H54 (cell line): ENCODE data around the gene PLEKHG5.

ENCODE experiments used
- DNase-seq: peaks from one replicate; pipeline ENCODE4 v3.0.0; 2011; ENCODE audit warnings: low spot score, mixed read lengths; ENCODE audit not compliant: insufficient read length
- FAIRE-seq: peaks from 3 replicates; lab custom pipeline; 2011; peaks lifted over from hg19 to GRCh38; lab: Jason Lieb, UNC
- POLR2A ChIP-seq: IDR thresholded peaks from 2 replicates; pipeline ENCODE4 v1.6.1; 2011; ENCODE audit warnings: low read depth, mild to moderate bottlenecking, low read length

Gene PLEKHG5

DNA sequence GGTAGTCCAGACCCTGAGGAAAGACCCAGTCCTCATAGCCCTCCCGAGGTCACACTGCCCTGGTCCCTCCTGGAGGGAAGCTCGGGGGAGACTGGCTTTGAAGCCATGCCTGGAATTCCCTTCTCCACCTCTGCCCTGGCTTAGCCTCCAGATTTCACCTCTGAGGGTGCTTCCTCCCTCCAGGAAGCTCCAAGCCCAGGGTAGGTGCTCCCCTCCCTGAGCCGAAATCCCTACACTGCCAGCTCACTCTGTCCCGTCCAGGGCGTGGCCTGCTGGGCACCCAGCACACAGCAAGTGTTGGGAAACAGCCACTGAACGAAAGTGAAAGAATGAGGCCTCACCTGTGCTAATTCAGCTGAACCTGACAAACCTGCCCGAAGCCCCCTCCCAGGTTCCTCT lies 19.5 kb downstream of the PLEKHG5 start:
- no peak for TF ChIP-seq POLR2A
- FAIRE-seq, result no peak
- DNase-seq, result no peak

DNA sequence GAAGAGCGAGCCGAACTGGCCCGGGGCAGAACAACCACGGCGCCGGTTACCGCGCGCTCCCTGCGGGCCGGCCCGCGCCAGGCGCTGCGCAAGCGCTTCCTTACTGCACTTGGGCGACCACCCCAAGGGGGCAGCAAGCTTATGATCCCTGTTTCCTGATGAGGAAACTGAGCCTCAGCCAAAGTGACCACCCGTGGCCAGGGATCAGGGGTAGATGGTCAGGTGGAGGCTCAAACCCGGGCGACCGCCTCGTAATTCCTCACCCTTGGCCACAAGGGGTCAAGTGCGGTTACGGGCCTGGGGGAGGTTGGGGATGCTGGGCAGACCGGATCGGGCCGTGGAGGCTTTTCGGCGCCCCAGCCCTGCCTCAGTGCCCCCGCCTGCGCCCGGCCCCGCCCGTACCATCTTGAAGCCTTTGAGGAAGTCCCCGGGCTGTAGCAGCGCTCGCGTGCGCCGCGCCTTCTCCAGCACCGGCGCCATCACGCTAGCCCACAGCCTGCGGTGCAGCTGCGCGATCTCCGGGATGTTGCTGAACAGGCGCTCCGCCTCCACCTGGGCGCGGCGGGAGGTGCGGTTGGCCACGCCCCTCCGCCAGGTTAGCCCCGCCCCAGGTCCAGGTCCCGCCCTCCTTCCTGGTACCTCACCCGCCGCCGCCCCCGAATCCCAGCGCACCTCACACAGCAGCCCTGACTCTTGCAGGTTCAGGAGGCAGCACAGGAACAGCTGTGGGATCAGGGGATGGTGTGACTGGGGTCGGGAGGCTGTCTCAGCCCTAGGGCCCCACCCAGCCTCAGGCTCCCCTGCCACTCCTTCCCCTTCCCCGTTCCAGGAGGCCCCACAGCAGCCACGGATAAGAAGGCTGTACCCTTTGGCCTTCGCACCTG lies 20.1 kb downstream of the PLEKHG5 start:
- no peak for TF ChIP-seq POLR2A
- DNase-seq, result no peak
- FAIRE-seq, result no peak

DNA sequence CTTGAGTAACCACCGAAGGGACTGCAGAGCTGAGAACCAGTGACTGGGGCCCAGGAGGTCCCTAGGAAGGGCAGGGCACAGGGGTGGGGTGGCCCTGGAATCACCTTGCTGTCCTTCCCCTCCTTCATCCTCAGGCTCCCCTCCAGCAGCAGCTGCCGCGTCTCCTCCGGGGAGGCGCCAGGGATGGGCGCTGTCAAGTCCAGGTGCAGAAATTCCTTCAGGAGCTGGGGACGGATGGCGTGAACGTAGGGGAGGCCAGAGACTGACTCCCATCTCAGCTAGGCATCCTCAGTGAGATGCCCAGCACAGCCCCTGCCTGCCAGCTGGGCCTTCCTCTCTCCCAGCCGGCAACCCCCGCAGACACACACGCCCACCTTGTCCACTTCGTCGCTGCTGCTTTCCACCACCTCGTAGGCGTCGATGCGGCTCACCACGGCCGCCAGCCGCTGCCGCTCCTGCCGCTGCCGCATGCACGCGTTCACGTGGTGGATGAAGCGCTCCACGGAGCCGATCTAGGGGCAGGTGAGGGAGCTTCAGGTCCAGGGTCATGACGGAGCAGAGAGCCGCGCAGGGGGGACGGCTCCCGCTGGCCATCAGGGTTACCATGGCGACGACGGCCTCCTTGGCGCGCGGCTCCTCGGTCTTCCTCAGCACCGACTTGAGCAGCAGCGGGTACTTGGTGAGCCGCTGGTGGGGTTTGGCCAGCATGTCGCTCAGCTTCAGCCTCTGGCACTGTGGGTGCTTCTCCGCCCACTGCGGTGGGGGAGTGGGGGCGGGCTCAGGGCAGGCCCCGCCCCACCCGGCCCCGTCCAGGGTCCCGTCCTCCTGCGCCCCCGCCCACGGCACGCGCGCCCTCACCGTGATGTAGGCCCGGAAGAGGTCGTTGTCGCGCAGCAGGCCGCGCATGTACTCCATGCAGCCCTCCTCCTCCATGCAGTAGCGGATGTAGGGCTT lies 21.1 kb downstream of the PLEKHG5 start:
- TF ChIP-seq POLR2A, result no peak
- FAIRE-seq, result no peak
- no peak for DNase-seq

DNA sequence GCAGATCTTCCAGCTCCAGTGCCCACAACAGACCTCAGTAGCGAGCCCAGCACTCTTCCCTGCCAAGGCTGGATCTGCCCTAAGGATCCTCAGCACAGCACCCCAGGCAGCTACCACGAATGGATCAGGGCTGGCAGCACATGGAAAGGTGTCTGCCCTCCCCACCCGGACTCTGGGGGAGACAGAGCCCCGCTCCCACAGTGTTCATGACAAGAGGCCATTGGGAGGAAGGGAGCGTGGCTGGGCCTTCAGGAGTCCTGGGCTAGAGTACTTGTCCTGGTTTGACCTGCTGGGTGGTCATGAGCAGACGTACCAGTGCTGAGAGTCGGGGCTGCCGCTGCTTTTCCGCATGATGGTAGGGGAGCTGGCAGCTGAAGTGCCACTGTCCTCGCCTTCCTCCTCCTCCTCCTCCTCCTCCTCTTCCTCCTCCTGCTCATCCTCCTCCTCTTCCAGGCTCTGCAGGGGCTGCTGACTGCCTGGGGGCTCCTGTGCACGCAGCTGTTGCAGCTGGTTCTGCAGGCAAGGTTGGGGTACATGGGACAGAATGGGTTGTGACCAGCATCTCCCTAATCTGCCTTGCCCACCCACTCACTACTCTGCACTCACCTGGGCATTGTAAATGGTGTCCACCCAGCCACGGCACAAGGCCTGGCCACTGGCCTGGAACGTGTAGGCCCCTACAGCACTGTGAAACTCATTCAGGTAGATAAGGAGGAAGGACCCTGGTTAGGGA lies 22.6 kb downstream of the PLEKHG5 start:
- DNase-seq (no peak), FAIRE-seq (no peak)
- TF ChIP-seq POLR2A, result no peak

DNA sequence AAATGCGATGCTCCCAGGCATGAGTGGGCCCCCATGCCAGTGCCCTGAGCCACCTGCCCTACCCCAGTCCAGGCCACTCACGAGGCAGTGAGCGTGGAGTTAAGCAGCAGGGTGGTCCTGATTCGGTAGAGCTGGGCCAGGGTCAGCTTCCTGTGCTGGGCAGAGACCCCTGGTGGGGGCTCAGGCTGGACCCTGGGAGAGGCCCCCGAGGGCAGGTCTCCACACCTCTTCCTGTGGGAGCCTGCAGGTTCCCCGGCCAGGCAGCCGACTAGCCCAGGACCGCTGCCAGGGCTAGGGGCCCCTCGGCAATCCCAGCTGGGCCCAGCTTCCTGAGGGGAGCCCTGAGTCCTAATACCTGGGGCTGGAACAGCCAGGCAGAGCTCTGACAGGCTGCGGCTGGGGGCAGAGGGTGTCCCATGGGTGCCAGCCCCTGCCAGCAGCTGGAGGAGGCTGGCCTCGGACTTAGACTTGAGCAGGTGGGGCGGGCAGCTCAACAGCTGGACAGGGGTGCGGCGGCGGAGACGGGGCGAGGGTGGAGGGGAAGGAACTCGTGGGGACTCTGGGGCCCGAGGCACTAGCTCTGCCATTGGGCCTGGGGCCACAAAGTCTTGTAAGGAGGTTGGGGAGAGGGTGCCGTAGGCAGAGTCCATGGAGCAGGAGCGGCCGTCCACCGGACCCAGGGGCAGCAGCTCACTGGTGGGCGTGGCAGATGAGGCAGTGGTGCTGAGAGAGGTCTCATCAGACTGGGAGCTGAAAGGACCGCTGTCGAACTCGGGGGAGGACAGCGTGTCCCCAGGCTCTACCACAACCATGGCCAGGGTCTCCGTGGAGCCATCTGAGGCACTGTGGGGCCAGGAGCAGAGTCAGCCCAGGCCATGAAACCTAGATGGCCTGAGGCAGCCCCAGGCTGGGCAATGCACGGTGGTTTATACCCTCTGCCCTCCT lies 23.5 kb downstream of the PLEKHG5 start:
- TF ChIP-seq POLR2A, result no peak
- FAIRE-seq, result no peak
- DNase-seq, result no peak

DNA sequence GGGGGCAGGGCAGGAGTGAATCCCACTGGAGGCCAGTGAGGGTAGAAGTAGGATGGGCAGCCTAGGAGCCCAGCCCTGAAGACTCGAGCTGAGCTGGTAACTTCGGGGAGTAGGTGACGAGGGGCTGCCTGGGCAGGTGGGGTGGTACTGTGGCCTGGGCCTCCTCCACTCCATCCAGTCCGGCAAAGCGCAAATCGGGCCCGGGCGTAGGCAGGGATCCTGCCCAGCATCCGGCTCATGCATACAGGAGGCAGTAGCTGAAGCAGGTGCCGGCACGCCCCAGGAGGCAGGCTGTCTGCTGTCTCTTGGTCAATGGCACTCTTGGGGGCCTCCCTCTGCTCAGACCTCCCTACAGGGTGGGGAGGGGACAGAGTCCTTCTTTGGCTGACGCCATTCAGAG lies 24.2 kb downstream of the PLEKHG5 start:
- DNase-seq (no peak), FAIRE-seq (no peak)
- TF ChIP-seq POLR2A, result no peak

DNA sequence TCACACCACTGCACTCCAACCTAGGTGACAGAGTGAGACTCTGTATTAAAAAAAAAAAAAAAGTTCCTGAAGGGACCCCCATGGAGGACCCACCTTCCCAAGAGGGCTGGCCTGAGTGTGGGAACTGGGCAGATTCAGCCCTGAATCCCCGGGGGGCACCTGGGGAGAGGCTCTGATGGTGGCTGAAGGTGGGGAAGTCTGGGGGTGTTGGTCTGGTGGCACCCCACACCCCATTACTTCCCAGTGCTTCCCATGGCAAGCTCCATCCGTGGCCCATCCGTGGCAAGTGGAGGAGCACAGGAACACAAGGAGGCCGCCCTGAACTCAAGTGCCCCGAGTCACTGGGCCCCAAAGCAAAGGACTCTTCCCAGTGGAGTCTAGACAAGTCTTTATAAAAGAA lies 24.7 kb downstream of the PLEKHG5 start:
- DNase-seq, result no peak
- FAIRE-seq, result no peak
- TF ChIP-seq POLR2A, result no peak

DNA sequence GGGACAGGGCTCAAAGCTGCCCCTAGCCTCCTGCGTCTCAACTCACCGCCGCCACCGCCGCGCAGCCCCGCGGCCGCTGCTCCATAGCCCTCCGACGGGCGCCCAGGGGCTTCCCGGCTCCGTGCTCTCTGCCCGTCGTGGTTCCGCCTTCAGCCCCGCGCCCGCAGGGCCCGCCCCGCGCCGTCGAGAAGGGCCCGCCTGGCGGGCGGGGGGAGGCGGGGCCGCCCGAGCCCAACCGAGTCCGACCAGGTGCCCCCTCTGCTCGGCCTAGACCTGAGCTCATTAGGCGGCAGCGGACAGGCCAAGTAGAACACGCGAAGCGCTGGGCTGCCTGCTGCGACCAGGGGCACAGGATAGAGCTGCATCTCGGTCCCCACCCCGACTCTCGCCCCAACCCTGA lies 25.4 kb downstream of the PLEKHG5 start, which contains the start of gene TNFRSF25:
Gene TNFRSF25 (minus strand): TSS at position 151 of the 400 bp plus-strand sequence. CDS start 66 bp downstream, at position 85.
- TF ChIP-seq POLR2A, result no peak
- FAIRE-seq (no peak), DNase-seq (no peak)

DNA sequence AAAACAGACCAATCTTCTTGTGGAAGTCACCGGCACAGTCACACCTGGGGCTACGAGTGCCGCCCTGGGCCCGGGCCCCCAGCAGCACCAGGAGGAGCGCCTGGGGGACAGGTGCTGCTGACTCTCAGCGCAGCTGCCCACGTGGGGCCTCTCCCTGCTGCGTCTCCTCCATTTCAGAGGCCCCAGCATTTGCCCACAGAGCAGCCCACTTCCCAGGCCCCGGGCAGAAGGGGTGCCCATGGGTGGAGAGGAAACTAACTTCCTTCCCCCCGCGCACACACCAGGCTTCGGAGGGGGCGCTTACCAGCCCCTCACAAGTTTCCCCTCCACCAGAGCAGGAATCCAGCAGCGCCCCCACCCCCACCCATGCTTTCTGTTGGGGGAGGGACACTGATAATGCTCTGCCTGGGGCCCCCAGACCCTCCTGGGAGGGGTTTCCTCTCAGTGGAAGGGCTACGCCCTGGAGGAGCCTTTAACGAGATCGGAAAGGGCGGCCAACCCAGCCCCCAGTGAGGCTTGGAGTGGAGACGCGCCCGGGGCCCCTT lies 25.9 kb downstream of the PLEKHG5 start:
- DNase-seq, result no peak
- FAIRE-seq, result no peak
- no peak for TF ChIP-seq POLR2A

DNA sequence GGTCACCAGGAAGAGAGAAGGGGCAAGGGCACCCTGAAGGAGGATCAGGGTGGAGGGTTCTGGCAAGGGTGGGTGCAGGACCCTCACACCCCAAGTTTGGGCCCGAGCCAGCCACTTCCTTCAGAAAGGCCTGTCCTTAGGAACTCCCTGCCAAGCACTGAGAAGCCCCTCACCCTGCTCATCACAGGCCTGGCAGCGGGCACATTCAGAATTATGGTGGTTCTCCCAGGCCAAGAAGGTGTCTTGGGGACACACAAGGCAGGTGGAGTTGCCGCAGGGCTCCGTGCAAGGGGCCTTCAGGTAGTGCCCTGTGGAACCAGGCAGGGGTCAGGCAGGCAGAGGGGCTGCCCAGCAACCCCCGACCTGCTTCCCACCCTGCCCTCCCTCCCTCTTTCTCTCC lies 26.6 kb downstream of the PLEKHG5 start:
- FAIRE-seq (no peak), DNase-seq (no peak)
- no peak for TF ChIP-seq POLR2A

DNA sequence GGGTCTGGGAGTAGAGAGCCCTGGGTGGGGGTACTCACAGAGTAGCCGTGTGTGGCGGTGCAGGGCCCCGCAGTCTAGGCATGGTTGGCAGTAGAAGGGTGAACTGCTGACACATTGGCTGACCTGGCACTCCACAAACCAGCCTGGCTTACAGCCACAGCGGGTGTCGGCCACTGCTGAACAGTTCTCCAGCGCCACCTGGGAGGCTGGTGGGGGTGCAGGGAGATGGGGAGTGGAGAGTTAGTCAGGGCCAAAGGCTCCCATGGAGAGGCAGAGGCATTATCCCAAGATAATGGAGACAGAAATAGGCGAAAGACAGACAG lies 27.0 kb downstream of the PLEKHG5 start:
- FAIRE-seq, result peak; percentile 15
- peak; percentile 81 for DNase-seq
- no peak for TF ChIP-seq POLR2A

DNA sequence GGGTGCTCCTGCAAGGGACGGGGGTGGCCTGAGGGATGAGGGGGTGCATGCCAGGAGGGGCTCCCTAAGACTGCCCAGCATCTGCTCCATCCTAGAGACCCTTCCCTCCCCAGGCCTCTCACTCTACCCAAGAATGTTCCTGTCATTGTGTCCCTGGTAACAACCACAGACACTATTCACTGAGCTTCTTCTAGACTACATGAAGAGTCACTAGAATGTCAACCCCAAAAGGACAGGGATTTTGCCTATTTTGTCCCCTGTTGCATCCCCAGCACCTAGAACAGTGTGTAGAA lies 28.4 kb downstream of the PLEKHG5 start:
- FAIRE-seq, result no peak
- no peak for DNase-seq
- TF ChIP-seq POLR2A, result no peak
